ENCODE data around the gene TREH. TPM values are rescaled to one million over a fixed set of nuclear protein-coding genes. Genes with fewer than 3 reads are reported as not detected.

TREH gene
- total and polyA plus RNA-seq, 2 of the 8 experiments (the other 6 are each of a cell fraction or from before 2014, with no cell fraction given) = 0.03 TPM; not detected in 1

DNA sequence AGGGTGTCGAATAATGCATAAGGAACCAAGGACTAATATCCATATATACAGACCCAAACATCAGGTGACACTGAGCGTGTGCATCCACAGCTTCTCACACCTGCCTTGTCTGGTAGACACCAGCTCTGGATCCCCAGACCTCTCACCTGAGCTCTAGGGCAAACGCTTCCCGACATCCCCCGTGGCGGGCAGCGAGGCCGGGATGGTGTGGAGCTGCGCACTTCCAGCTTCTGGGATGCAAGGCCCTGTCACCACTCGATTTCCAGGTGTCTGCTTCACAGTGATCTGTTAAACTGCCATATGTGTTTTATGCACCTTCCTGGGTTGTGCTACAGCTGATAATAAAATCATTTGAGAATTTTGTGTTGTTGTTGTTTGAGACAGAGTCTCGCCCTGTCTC lies 15.3 kb upstream of the TREH start:
- H3K4me2 ChIP-seq (ENCODE audit: insufficient read depth in 1 of 2, low read depth in 2 of 2, low read length in 2 of 2) = no peak overlapping the region
- FAIRE-seq = no peak

More for the DNA sequence above, 15.3 kb upstream of the TREH start:
- H3K36me3 ChIP-seq (ENCODE audit: control insufficient read depth in 2 of 4, insufficient read depth in 4 of 4, low read length in 3 of 4) = no peaks in the 10 kb centered on the region
- H3K79me2 ChIP-seq (ENCODE audit: control insufficient read depth in 1 of 2, insufficient read depth in 2 of 2, low read length in 2 of 2) = no peaks in the 10 kb centered on the region
- no peak overlapping the region for H3K14ac ChIP-seq (ENCODE audit: insufficient read length)
- H3K27ac ChIP-seq (ENCODE audit: low read depth, low read length) = no peak overlapping the region
- no peak overlapping the region for H2AFZ ChIP-seq (ENCODE audit: low read length)
- peak overlapping the region; percentile 7 for H2BK15ac ChIP-seq (ENCODE audit: low read length)
- no peak overlapping the region for H3K4me3 ChIP-seq (ENCODE audit: extremely low read depth in 1 of 4, insufficient read depth in 2 of 4, low read depth in 3 of 4, low read length in 4 of 4)
- H2BK5ac ChIP-seq (ENCODE audit: low read depth, low read length) = no peak overlapping the region
- no peak for DNase-seq (ENCODE audit: low read depth in 1 of 2, low spot score in 2 of 2)
- no peak overlapping the region for H3K23ac ChIP-seq (ENCODE audit: insufficient read length)
- H3K4me1 ChIP-seq (replicated peaks in 1 of 4; ENCODE audit: control insufficient read depth in 3 of 4, insufficient read depth in 4 of 4, low read length in 3 of 4) = peaks cover 0 to 22% (median 13%) of the 10 kb centered on the region in 4 experiments; a peak in 6 of 7 replicates
- peak overlapping the region; percentile 89; the same call in 1 of the 2 replicates for H2AK5ac ChIP-seq (ENCODE audit: low read depth, low read length)
- H3K56ac ChIP-seq (replicated peaks; ENCODE audit: insufficient read length, low read depth, low read length) = no peak overlapping the region
- no peak overlapping the region for H4K8ac ChIP-seq (ENCODE audit: extremely low read depth, insufficient read depth, low read length)
- no peak overlapping the region for H3K9ac ChIP-seq (replicated peaks in 1 of 4; ENCODE audit: extremely low read depth in 1 of 4, low read depth in 3 of 4, low read length in 3 of 4)
- H2BK20ac ChIP-seq (ENCODE audit: low read length) = peak overlapping the region; percentile 73; the same call in 1 of the 2 replicates
- ChIA-PET CTCF (ENCODE audit: partially characterized antibody) (interaction anchor here (0.6 to 11.0 kb wide), 7 partner anchors 14 to 901 kb away, joined by 3 to 102 read pairs (median 5); no protein-coding TSS in a partner anchor), POLR2A (ENCODE audit: partially characterized antibody) (interaction anchor here (0.6 to 7.0 kb wide), 7 partner anchors 17 to 173 kb away, joined by 3 to 46 read pairs (median 4); partner anchors contain the start of gene DDX6)
- no peaks in the 10 kb centered on the region for H3K27me3 ChIP-seq (replicated peaks in 1 of 4; ENCODE audit: control insufficient read depth in 3 of 4, extremely low read depth in 1 of 4, insufficient read depth in 3 of 4, low read length in 3 of 4)
- peak overlapping the region; percentile 22; the same call in 1 of the 2 replicates for H2BK12ac ChIP-seq (ENCODE audit: low read depth, low read length)
- no peak overlapping the region for H4K5ac ChIP-seq (ENCODE audit: insufficient read length, low read depth, low read length)
- no peaks in the 10 kb centered on the region for H3K79me1 ChIP-seq (ENCODE audit: low read depth, low read length)
- no peaks in the 10 kb centered on the region; a peak in 1 of 4 replicates for H3K9me3 ChIP-seq (ENCODE audit: insufficient read depth in 2 of 2, low read depth in 1 of 2, low read length in 1 of 2)
- no peak overlapping the region for H2BK120ac ChIP-seq (replicated peaks; ENCODE audit: low read depth, low read length)
- H3K4ac ChIP-seq (replicated peaks; ENCODE audit: insufficient read length, low read depth, low read length) = peak overlapping the region; percentile 30
- no peaks in the 10 kb centered on the region for H3K23me2 ChIP-seq (ENCODE audit: low read depth, low read length)
- no peak overlapping the region for H4K91ac ChIP-seq (replicated peaks; ENCODE audit: insufficient read length, low read length)
- no peak overlapping the region for H3K18ac ChIP-seq (ENCODE audit: extremely low read depth, low read length)
- TF ChIP-seq, protein P1, sequence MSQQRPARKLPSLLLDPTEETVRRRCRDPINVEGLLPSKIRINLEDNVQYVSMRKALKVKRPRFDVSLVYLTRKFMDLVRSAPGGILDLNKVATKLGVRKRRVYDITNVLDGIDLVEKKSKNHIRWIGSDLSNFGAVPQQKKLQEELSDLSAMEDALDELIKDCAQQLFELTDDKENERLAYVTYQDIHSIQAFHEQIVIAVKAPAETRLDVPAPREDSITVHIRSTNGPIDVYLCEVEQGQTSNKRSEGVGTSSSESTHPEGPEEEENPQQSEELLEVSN (IDR thresholded peaks at IDR 0.05) = no peak
- TF ChIP-seq GTF2F1 (IDR thresholded peaks at IDR 0.05; ENCODE audit: borderline replicate concordance, low read depth, low read length) (no peak), KDM1A (IDR thresholded peaks at IDR 0.05; ENCODE audit: borderline replicate concordance, low read length) (no peak), HDAC6 (IDR thresholded peaks at IDR 0.05; ENCODE audit: low read depth, low read length) (no peak), SAP30 (IDR thresholded peaks at IDR 0.05; ENCODE audit: insufficient read depth, insufficient replicate concordance, low read length) (no peak), SIRT6 (IDR thresholded peaks at IDR 0.05; ENCODE audit: low read length) (no peak)
- TF ChIP-seq, protein P2, sequence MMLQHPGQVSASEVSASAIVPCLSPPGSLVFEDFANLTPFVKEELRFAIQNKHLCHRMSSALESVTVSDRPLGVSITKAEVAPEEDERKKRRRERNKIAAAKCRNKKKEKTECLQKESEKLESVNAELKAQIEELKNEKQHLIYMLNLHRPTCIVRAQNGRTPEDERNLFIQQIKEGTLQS (IDR thresholded peaks at IDR 0.05; ENCODE audit: insufficient read depth, low read depth, low read length) = no peak
- 95% methylated on average over 11 of the region's 11 CpGs; no CpG with 5 or more reads in 1 of the 2 experiments for WGBS, 2 experiments (ENCODE audit: extremely low coverage in 1 of 2, insufficient coverage in 1 of 2, insufficient read length in 1 of 2, insufficient replicate concordance in 2 of 2, low coverage in 1 of 2, low lambda C conversion rate in 2 of 2, missing lambda C conversion rate in 1 of 2)
- no peaks in the 10 kb centered on the region for H4K20me1 ChIP-seq (replicated peaks in 1 of 2; ENCODE audit: control insufficient read depth in 1 of 2, insufficient read depth in 2 of 2, low read length in 2 of 2)
